Measurements from ENCODE around the gene TAF3.

The TAF3 gene

GRCh38 chr10:7836571-7836970 is 18.3 kb downstream of the TAF3 start:
- Histone ChIP-seq H3K27ac (no peak overlapping the region), H3K36me3 (ENCODE audit: control insufficient read depth, insufficient read depth, low read length) (no peaks in the 10 kb centered on the region), H2AFZ (no peak overlapping the region), H3K4me1 (no peaks in the 10 kb centered on the region), H3K27me3 (ENCODE audit: control insufficient read depth, insufficient read depth, low read length) (no peaks in the 10 kb centered on the region), H3K4me2 (ENCODE audit: low read length) (no peak overlapping the region), H3K4me3 (ENCODE audit: low read depth, low read length) (no peak overlapping the region), H3K9ac (no peak overlapping the region), H3K9me3 (ENCODE audit: control insufficient read depth, low read length) (no peaks in the 10 kb centered on the region), H3K79me2 (peaks cover 46% of the 10 kb centered on the region)
- TF ChIP-seq CTCF (IDR thresholded peaks at IDR 0.05): no peak

DNA sequence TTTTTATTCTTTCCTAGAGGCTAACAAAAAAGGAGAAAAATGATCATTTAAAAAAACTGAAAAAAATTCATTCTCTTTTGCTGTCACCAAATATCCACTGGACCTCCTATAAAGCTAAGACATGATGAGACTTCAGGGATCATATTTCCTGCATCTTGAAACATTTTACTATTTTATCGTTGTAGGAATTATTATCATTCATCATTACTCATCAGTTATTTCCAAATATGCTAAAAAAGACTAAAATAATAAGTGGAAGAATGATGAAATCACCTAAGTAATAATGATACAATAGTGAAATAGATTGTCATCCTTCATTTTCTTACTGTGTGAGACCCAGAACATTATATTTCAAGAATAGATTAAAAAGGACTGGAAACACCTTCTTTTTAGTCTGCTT is 28.3 kb downstream of the TAF3 start:
- Histone ChIP-seq H2AFZ (no peak overlapping the region), H3K27ac (no peak overlapping the region), H3K79me2 (peaks cover 6% of the 10 kb centered on the region), H3K9me3 (ENCODE audit: control insufficient read depth, low read length) (no peaks in the 10 kb centered on the region), H3K4me3 (ENCODE audit: low read depth, low read length) (no peak overlapping the region), H3K4me2 (ENCODE audit: low read length) (no peak overlapping the region), H3K27me3 (ENCODE audit: control insufficient read depth, insufficient read depth, low read length) (no peaks in the 10 kb centered on the region), H3K36me3 (ENCODE audit: control insufficient read depth, insufficient read depth, low read length) (no peaks in the 10 kb centered on the region), H3K4me1 (no peaks in the 10 kb centered on the region), H3K9ac (no peak overlapping the region)
- TF ChIP-seq CTCF (IDR thresholded peaks at IDR 0.05): no peak

GRCh38 chr10:7853226-7853842 is 35.0 kb downstream of the TAF3 start:
- Histone ChIP-seq H2AFZ (no peak overlapping the region), H3K9me3 (ENCODE audit: control insufficient read depth, low read length) (no peaks in the 10 kb centered on the region), H3K27me3 (ENCODE audit: control insufficient read depth, insufficient read depth, low read length) (no peaks in the 10 kb centered on the region), H3K4me2 (ENCODE audit: low read length) (no peak overlapping the region), H3K79me2 (peaks cover 15% of the 10 kb centered on the region), H3K27ac (no peak overlapping the region), H3K4me1 (no peaks in the 10 kb centered on the region), H3K4me3 (ENCODE audit: low read depth, low read length) (no peak overlapping the region), H3K36me3 (ENCODE audit: control insufficient read depth, insufficient read depth, low read length) (no peaks in the 10 kb centered on the region), H3K9ac (no peak overlapping the region)
- no peak for TF ChIP-seq CTCF (IDR thresholded peaks at IDR 0.05)

DNA sequence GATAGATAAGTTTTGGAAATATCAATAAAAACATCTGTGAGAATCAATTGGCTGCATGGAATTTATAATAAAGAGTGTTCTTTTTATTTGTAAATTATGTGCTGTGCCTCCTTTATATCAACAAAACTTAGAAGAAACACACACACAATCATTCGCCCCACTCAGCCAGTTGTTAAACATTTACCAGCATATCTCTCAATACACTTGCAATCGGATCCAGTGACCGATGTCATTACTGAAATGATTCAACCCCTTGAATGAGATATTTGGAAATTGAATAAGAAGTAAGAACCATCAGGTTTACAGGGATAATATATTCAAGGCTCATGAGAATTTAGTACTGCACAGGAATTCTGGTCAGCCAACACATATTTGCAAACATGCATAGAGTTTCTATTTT is 35.6 kb downstream of the TAF3 start:
- peaks cover 20% of the 10 kb centered on the region for H3K79me2 ChIP-seq
- H3K4me3 ChIP-seq (ENCODE audit: low read depth, low read length): no peak overlapping the region
- H3K9me3 ChIP-seq (ENCODE audit: control insufficient read depth, low read length): no peaks in the 10 kb centered on the region
- TF ChIP-seq CTCF (IDR thresholded peaks at IDR 0.05): no peak
- H3K27ac ChIP-seq: no peak overlapping the region
- no peaks in the 10 kb centered on the region for H3K27me3 ChIP-seq (ENCODE audit: control insufficient read depth, insufficient read depth, low read length)
- H3K36me3 ChIP-seq (ENCODE audit: control insufficient read depth, insufficient read depth, low read length): no peaks in the 10 kb centered on the region
- H3K4me2 ChIP-seq (ENCODE audit: low read length): no peak overlapping the region
- H3K9ac ChIP-seq: no peak overlapping the region
- H2AFZ ChIP-seq: no peak overlapping the region
- H3K4me1 ChIP-seq: no peaks in the 10 kb centered on the region

- H3K27ac ChIP-seq: no peak overlapping the region
- no peak for TF ChIP-seq CTCF (IDR thresholded peaks at IDR 0.05)
- no peak overlapping the region for H2AFZ ChIP-seq
- no peak overlapping the region for H3K9ac ChIP-seq
- H3K4me1 ChIP-seq: no peaks in the 10 kb centered on the region
- H3K9me3 ChIP-seq (ENCODE audit: control insufficient read depth, low read length): no peaks in the 10 kb centered on the region
- peaks cover 24% of the 10 kb centered on the region for H3K79me2 ChIP-seq
- no peak overlapping the region for H3K4me2 ChIP-seq (ENCODE audit: low read length)
- H3K4me3 ChIP-seq (ENCODE audit: low read depth, low read length): no peak overlapping the region
- no peaks in the 10 kb centered on the region for H3K36me3 ChIP-seq (ENCODE audit: control insufficient read depth, insufficient read depth, low read length)
- no peaks in the 10 kb centered on the region for H3K27me3 ChIP-seq (ENCODE audit: control insufficient read depth, insufficient read depth, low read length)
Measured at GRCh38 chr10:7855205-7855604, 36.9 kb downstream of the TAF3 start.
